Activated CD4-positive, alpha-beta T cell treated with anti-CD3 and anti-CD28 coated beads, Interleukin-2, amount 10 ng/mL, durations not matched to agents 7 days and 5 days (primary cell): Measurements from ENCODE around the gene MRTFA. TPM values are rescaled to one million over a fixed set of nuclear protein-coding genes. Genes with fewer than 3 reads are reported as not detected.
"Not testable (repeated sequence)": the region's sequence is repeated elsewhere in the genome, so short reads cannot be mapped to it uniquely, and the experiment has no call there.

Experiments used
- CTCF ChIA-PET: fragments of 350-600 bp; sonication (Branson Sonifier 250); formaldehyde crosslinking; loops from one replicate; lab custom pipeline; 2021; ENCODE audit warnings: antibody characterized with exemption; lab: Charles Lee
- POLR2A ChIA-PET: fragments of 350-600 bp; sonication (Branson Sonifier 250); formaldehyde crosslinking; loops from one replicate; lab custom pipeline; 2021; ENCODE audit warnings: antibody characterized with exemption; lab: Charles Lee
- DNase-seq: peaks from one replicate; pipeline ENCODE4 v3.0.0-alpha.2; 2020
- H3K27ac Mint-ChIP-seq: one replicate; pipeline ENCODE4 v1.8.0; 2021; ENCODE audit warnings: mild to moderate bottlenecking, moderate library complexity, mixed read lengths
- H3K27me3 Mint-ChIP-seq: one replicate; pipeline ENCODE4 v1.8.0; 2021; ENCODE audit warnings: mixed read lengths
- H3K36me3 Mint-ChIP-seq: one replicate; pipeline ENCODE4 v1.8.0; 2021; ENCODE audit warnings: low read depth, mixed read lengths
- H3K4me1 Mint-ChIP-seq: one replicate; pipeline ENCODE4 v1.8.0; 2021; ENCODE audit warnings: mixed read lengths
- H3K4me3 Mint-ChIP-seq: one replicate; pipeline ENCODE4 v1.8.0; 2021; ENCODE audit warnings: mild to moderate bottlenecking, moderate library complexity, mixed read lengths
- H3K9me3 Mint-ChIP-seq: one replicate; pipeline ENCODE4 v1.8.0; 2021; ENCODE audit warnings: mixed read lengths
- total RNA-seq, 2 experiments: library from RNA; stranded (reverse); gene quantifications; one replicate each; pipeline ENCODE4 v1.2.3, GENCODE V29; 2021

Gene MRTFA
- total RNA-seq = 10 to 100 TPM; 61.9 to 71.1 TPM

GRCh38 chr22:40636380-40637182, at the start of gene MRTFA:
TSS of gene MRTFA (minus strand) at chr22:40636719.
- peak; percentile 100 for DNase-seq
- H3K4me3 Mint-ChIP-seq = peak within 1 kb of the TSS; percentile 90
- H3K36me3 Mint-ChIP-seq = peaks cover 3% of the 10 kb centered on the region
- ChIA-PET POLR2A (interaction anchor here (0.6 to 1.0 kb wide), 2 partner anchors 10 to 104 kb away, joined by 4 to 5 read pairs; no protein-coding TSS in a partner anchor), CTCF (interaction anchor here (0.6 to 1.4 kb wide), 11 partner anchors 10 to 280 kb away, joined by 3 to 15 read pairs (median 4); no protein-coding TSS in a partner anchor)
- H3K4me1 Mint-ChIP-seq = peaks cover 35% of the 10 kb centered on the region
- H3K27ac Mint-ChIP-seq = peak within 1 kb of the TSS; percentile 96
- H3K27me3 Mint-ChIP-seq = no peaks in the 10 kb centered on the region
- no peaks in the 10 kb centered on the region for H3K9me3 Mint-ChIP-seq

DNA sequence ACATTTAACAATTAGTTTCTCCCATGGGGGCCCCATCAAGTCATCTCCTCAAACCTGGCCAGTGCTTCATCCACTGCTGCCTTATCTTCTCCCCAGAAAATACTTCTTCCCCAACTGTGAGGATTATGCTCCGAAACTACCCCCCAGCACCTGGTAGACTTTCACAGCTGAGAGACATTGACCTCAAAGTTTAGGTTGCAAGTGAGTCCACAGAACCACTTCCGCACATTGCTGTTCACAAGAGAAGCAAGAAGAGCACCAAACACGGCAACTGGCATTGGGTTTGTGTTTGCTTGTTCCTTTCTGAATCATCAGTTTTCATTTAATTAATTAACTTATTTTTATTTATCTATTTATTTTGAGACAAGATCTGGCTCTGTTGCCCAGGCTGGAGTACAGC, 48.9 kb upstream of the MRTFA start:
- peaks cover 31% of the 10 kb centered on the region for H3K4me1 Mint-ChIP-seq
- H3K27ac Mint-ChIP-seq = peak overlapping the region; percentile 90
- H3K4me3 Mint-ChIP-seq = peak overlapping the region; percentile 79
- no peaks in the 10 kb centered on the region for H3K36me3 Mint-ChIP-seq
- DNase-seq = peak; percentile 51
- H3K27me3 Mint-ChIP-seq = peaks cover 2% of the 10 kb centered on the region
- CTCF ChIA-PET = interaction anchor here (0.7 to 3.9 kb wide), 6 partner anchors 9 to 248 kb away, joined by 3 to 21 read pairs (median 4); partner anchors contain the start of genes ST13 and XPNPEP3
- POLR2A ChIA-PET = no interaction called here
- H3K9me3 Mint-ChIP-seq = no peaks in the 10 kb centered on the region

- ChIA-PET CTCF (interaction anchor here (1.0 to 3.9 kb wide), 7 partner anchors 10 to 171 kb away, joined by 3 to 21 read pairs (median 5); partner anchors contain the start of genes ST13 and XPNPEP3), POLR2A (no interaction called here)
- Mint-ChIP-seq H3K27me3 (peaks cover 8% of the 10 kb centered on the region), H3K4me3 (peak overlapping the region; percentile 79), H3K4me1 (peaks cover 31% of the 10 kb centered on the region), H3K9me3 (no peaks in the 10 kb centered on the region), H3K36me3 (no peaks in the 10 kb centered on the region), H3K27ac (peak overlapping the region; percentile 90)
- DNase-seq = peak; percentile 33
Measured at GRCh38 chr22:40684728-40685127, 48.2 kb upstream of the MRTFA start.

DNA sequence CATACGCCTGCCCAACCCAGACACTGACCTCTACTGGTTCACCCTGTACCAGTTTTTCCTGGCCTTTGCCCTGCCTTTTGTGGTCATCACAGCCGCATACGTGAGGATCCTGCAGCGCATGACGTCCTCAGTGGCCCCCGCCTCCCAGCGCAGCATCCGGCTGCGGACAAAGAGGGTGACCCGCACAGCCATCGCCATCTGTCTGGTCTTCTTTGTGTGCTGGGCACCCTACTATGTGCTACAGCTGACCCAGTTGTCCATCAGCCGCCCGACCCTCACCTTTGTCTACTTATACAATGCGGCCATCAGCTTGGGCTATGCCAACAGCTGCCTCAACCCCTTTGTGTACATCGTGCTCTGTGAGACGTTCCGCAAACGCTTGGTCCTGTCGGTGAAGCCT, 44.9 kb upstream of the MRTFA start:
- Mint-ChIP-seq H3K36me3 (no peaks in the 10 kb centered on the region), H3K9me3 (no peaks in the 10 kb centered on the region), H3K27ac (no peak overlapping the region), H3K4me1 (peaks cover 31% of the 10 kb centered on the region), H3K27me3 (peaks cover 14% of the 10 kb centered on the region), H3K4me3 (no peak overlapping the region)
- no peak for DNase-seq
- ChIA-PET CTCF (no interaction called here), POLR2A (interaction anchor here (1.6 kb wide), 1 partner anchor 30 kb away, joined by 4 read pairs; no protein-coding TSS in a partner anchor)

DNA sequence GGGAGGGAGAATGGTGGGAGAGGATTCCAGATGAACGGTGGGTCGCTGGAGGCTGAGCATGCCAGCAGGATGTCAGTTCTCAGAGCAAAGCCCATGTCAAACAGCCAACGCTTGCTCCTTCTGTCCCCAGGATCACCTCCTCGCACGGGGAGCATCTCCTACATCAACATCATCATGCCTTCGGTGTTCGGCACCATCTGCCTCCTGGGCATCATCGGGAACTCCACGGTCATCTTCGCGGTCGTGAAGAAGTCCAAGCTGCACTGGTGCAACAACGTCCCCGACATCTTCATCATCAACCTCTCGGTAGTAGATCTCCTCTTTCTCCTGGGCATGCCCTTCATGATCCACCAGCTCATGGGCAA, 44.3 kb upstream of the MRTFA start:
- no peak overlapping the region for H3K27ac Mint-ChIP-seq
- H3K4me1 Mint-ChIP-seq = peaks cover 29% of the 10 kb centered on the region
- ChIA-PET CTCF (interaction anchor here (0.9 to 1.7 kb wide), 2 partner anchors 218 to 244 kb away, joined by 3 read pairs; no protein-coding TSS in a partner anchor), POLR2A (no interaction called here)
- no peak overlapping the region for H3K4me3 Mint-ChIP-seq
- no peaks in the 10 kb centered on the region for H3K36me3 Mint-ChIP-seq
- no peaks in the 10 kb centered on the region for H3K9me3 Mint-ChIP-seq
- DNase-seq = no peak
- H3K27me3 Mint-ChIP-seq = peaks cover 14% of the 10 kb centered on the region

GRCh38 chr22:40679964-40680818, 43.7 kb upstream of the MRTFA start:
- Mint-ChIP-seq H3K9me3 (no peaks in the 10 kb centered on the region), H3K4me3 (no peak overlapping the region), H3K27me3 (peaks cover 14% of the 10 kb centered on the region), H3K27ac (no peak overlapping the region), H3K4me1 (peaks cover 29% of the 10 kb centered on the region), H3K36me3 (no peaks in the 10 kb centered on the region)
- ChIA-PET CTCF (interaction anchor here (0.6 to 1.7 kb wide), 5 partner anchors 14 to 243 kb away, joined by 3 read pairs; no protein-coding TSS in a partner anchor), POLR2A (no interaction called here)
- DNase-seq = no peak

DNA sequence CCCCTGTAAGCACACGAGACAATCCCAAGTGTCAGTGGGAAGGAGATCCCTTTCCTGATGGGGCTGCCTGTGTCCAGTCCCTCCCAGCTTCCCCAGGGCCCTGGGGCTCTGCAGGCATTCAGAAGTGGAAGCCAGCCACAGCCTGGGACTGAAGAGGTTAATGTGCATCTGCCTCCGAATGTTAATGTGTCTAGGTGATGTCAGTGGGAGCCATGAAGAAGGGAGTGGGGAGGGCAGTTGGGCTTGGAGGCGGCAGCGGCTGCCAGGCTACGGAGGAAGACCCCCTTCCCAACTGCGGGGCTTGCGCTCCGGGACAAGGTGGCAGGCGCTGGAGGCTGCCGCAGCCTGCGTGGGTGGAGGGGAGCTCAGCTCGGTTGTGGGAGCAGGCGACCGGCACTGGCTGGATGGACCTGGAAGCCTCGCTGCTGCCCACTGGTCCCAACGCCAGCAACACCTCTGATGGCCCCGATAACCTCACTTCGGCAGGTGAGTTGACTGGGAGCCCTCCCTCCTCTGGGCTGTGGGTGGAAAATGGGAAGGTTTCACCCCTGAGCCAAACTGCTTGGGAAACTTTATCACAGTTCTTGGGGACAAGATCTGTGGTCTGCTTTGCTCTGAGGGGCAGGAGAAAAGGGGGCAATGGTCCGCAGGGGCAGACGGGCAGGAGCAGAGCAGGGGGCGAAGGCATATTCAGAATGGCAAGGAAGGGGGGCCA, 42.9 kb upstream of the MRTFA start, which contains the start of gene MCHR1:
Gene MCHR1, plus strand, starts transcription at position 236 of the 715 bp plus-strand sequence. Its CDS starts 169 bp downstream, at position 405.
- Mint-ChIP-seq H3K27me3 (peaks cover 14% of the 10 kb centered on the region), H3K9me3 (no peaks in the 10 kb centered on the region), H3K4me3 (no peak within 1 kb of the TSS), H3K27ac (no peak within 1 kb of the TSS), H3K36me3 (no peaks in the 10 kb centered on the region), H3K4me1 (peaks cover 24% of the 10 kb centered on the region)
- DNase-seq = no peak
- ChIA-PET CTCF (interaction anchor here (0.6 to 1.7 kb wide), 5 partner anchors 13 to 262 kb away, joined by 3 read pairs; no protein-coding TSS in a partner anchor), POLR2A (no interaction called here)

DNA sequence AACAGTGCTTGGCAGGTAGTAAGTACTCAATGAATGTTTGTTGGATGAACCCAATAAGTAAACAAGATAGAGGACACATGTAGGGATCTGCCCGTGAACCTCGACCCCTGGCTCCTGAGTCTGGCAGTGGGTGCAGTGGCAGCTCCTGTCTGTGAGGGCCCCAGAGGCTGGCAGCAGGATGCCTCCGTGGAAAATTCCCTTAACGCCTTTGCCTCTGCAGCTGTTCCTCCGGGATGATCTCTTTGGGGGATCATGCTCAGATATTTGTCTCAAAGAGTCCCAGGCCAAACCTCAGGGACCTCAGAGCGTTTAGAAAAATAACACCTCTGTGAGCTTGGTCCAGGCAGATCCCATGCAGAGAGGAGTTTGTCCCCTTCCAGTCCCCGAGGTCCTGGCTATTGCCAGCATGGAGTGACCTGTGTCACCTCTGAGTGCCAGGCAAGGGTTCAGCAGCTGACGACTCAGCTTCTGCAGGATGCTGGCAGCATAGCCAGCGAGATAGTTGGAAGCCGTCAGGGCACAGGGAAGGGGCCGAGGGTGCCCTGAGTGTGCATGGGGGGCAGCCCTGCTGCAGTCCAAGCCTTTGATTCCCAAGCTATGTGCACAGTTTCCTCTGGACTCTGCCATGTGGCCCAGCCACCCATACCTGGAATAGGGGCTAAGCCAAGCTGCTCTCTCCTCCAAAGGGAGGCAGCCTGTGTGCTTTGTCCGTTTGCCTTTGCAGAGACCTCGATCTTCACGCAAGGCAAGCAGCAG, 42.2 kb upstream of the MRTFA start:
- H3K9me3 Mint-ChIP-seq = no peaks in the 10 kb centered on the region
- ChIA-PET CTCF (interaction anchor here (0.7 to 1.6 kb wide), 3 partner anchors 12 to 261 kb away, joined by 3 read pairs; no protein-coding TSS in a partner anchor), POLR2A (no interaction called here)
- no peak overlapping the region for H3K4me3 Mint-ChIP-seq
- H3K27me3 Mint-ChIP-seq = peaks cover 14% of the 10 kb centered on the region
- H3K36me3 Mint-ChIP-seq = no peaks in the 10 kb centered on the region
- no peak overlapping the region for H3K27ac Mint-ChIP-seq
- DNase-seq = no peak
- peaks cover 19% of the 10 kb centered on the region for H3K4me1 Mint-ChIP-seq

DNA sequence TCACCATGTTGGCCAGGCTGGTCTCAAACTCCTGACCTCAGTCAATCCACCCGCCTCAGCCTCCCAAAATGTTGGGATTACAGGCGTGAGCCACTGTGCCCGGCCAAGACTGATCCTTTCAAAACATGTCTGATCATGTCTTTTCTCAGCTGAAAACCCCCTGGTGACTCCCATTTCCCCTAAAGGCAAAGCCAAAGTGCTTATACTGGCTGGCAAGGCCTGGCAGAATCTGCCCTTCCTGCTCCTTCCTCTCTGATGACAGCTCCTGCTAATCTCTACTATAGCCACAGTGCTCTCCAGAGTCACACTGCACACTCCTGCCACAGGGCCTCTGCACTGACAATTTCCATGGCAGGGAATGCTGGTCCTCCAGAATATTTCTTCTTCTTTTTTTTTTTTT, 40.1 kb upstream of the MRTFA start:
- H3K36me3 Mint-ChIP-seq = no peaks in the 10 kb centered on the region
- peaks cover under 1% of the 10 kb centered on the region for H3K4me1 Mint-ChIP-seq
- H3K9me3 Mint-ChIP-seq = peaks cover 2% of the 10 kb centered on the region
- H3K4me3 Mint-ChIP-seq = no peak overlapping the region
- no peak overlapping the region for H3K27ac Mint-ChIP-seq
- POLR2A ChIA-PET = no interaction called here
- H3K27me3 Mint-ChIP-seq = peaks cover 14% of the 10 kb centered on the region
- CTCF ChIA-PET = interaction anchor here (0.7 to 1.3 kb wide), 3 partner anchors 9 to 1023 kb away, joined by 3 to 5 read pairs (median 3); partner anchors contain the start of gene MEI1
- no peak for DNase-seq

DNA sequence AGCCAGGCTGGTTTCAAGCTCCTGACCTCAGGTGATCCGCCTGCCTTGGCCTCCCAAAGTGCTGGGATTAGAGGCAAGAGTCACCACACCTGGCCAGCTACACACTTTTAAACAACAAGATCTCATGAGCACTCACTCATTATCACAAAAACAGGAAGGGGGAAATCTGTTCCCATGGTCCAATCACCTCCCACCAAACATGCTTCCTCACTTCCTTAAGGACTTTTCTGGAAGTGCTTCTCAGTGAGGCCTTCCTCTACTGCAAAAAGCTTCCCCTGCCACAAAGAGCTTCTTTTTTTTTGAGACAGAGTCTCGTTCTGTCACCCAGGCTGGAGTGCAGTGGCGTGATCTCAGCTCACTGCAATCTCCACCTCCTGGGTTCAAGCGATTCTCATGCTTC, 39.6 kb upstream of the MRTFA start:
- H3K4me3 Mint-ChIP-seq, POLR2A ChIA-PET, H3K9me3 Mint-ChIP-seq, H3K36me3 Mint-ChIP-seq, H3K4me1 Mint-ChIP-seq, DNase-seq: not testable (repeated sequence)
- Mint-ChIP-seq H3K27ac (peak overlapping the region; percentile 33), H3K27me3 (peaks cover 14% of the 10 kb centered on the region)
- CTCF ChIA-PET = interaction anchor here (0.7 to 1.3 kb wide), 4 partner anchors 9 to 1023 kb away, joined by 3 to 5 read pairs (median 3); partner anchors contain the start of gene MEI1

DNA sequence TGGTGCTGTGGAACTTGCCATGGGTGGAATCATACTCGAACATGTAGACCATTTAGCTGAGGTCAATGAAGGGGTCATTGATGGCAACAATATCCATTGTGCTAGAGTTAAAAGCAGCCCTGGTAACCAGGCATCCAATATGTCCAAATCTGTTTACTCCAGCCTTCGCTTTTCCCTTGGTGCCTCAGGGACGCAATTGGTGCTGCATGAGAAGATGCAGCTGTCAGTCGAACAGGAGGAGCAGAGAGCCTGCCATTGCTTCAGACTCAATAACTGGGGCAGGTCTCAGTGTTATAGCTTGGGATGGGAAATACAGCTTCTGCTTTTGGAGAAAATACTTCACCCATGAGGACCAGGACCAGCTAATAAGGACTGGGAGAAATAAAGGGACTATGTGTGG, 37.8 kb upstream of the MRTFA start:
- Mint-ChIP-seq H3K4me1 (peaks cover 9% of the 10 kb centered on the region), H3K27ac (no peak overlapping the region), H3K27me3 (peaks cover 3% of the 10 kb centered on the region), H3K9me3 (peaks cover 5% of the 10 kb centered on the region), H3K36me3 (no peaks in the 10 kb centered on the region), H3K4me3 (no peak overlapping the region)
- POLR2A ChIA-PET = no interaction called here
- CTCF ChIA-PET = interaction anchor here (0.5 to 3.0 kb wide), 4 partner anchors 9 to 40 kb away, joined by 4 to 12 read pairs (median 4); no protein-coding TSS in a partner anchor
- no peak for DNase-seq
